ENCODE data around the gene RASGRF2.
"Not testable (repeated sequence)": the region's sequence is repeated elsewhere in the genome, so short reads cannot be mapped to it uniquely, and the experiment has no call there.

GRCh38 chr5:81030236-81031034, 70.3 kb downstream of the RASGRF2 start:
- TF ChIP-seq EZH2phosphoT487 (IDR thresholded peaks at IDR 0.05; ENCODE audit: borderline replicate concordance, low read length); CTCF (IDR thresholded peaks at IDR 0.05; ENCODE audit: low read depth, low read length, poor library complexity, severe bottlenecking): not testable (repeated sequence)
